GM12878 (cell line): ENCODE measurements around the gene RPUSD3.
"Not testable (repeated sequence)": the region's sequence is repeated elsewhere in the genome, so short reads cannot be mapped to it uniquely, and the experiment has no call there.

Experiments used
- CTCF ChIP-seq, 3 experiments: IDR thresholded peaks in 2 of 3; conservative IDR thresholded peaks in 1 of 3; 2 replicates each; pipeline ENCODE4 v1.5.1; 2011; ENCODE audit warnings: low read depth in 3 of 3, low read length in 3 of 3, mild to moderate bottlenecking in 3 of 3, control low read depth in 2 of 3, moderate library complexity in 2 of 3, inconsistent platforms in 1 of 3, mixed read lengths in 1 of 3; ENCODE audit not compliant: control insufficient read depth in 2 of 3, insufficient read depth in 1 of 3; ENCODE audit errors: extremely low read depth in 1 of 3
- EGR1 ChIP-seq, 2 experiments: IDR thresholded peaks; 1 replicate in 1 of 2; 2 replicates in 1 of 2; pipeline ENCODE4 v1.6.1; 2011 to 2012; ENCODE audit warnings: low read depth in 2 of 2, low read length in 2 of 2, borderline replicate concordance in 1 of 2, mild to moderate bottlenecking in 1 of 2, moderate library complexity in 1 of 2

- TF ChIP-seq CTCF (IDR thresholded peaks at IDR 0.05 in 2 of 3, conservative IDR thresholded peaks at IDR 0.05 in 1 of 3; ENCODE audit: control insufficient read depth in 2 of 3, extremely low read depth in 1 of 3, insufficient read depth in 1 of 3, low read depth in 3 of 3, low read length in 3 of 3); EGR1 (IDR thresholded peaks at IDR 0.05; ENCODE audit: borderline replicate concordance in 1 of 2, low read depth in 2 of 2, low read length in 2 of 2): not testable (repeated sequence)
Measured at GRCh38 chr3:9872067-9872466, 28.3 kb upstream of the RPUSD3 start.
